Neural progenitor cell (in vitro differentiated cells): ENCODE results near the gene TSC2.
"Not testable (repeated sequence)": the region's sequence is repeated elsewhere in the genome, so short reads cannot be mapped to it uniquely, and the experiment has no call there.

Experiments
- CTCF ChIP-seq: fragments of 200-600 bp; sonication (generic); IDR thresholded peaks from 2 replicates; pipeline ENCODE4 v1.5.1; 2017; ENCODE audit warnings: antibody characterized with exemption, mild to moderate bottlenecking
- EZH2 ChIP-seq: fragments of 200-600 bp; sonication (generic); IDR thresholded peaks from 2 replicates; pipeline ENCODE4 v1.6.1; 2017; ENCODE audit warnings: antibody characterized with exemption, mild to moderate bottlenecking, moderate library complexity

- TF ChIP-seq CTCF = peak; percentile 40
- not testable (repeated sequence) for TF ChIP-seq EZH2
These were observed 73.5 kb downstream of the TSC2 start for GRCh38 chr16:2121325-2121724.
